HG02840 (cell line): ENCODE data around the gene A2M.
"Not testable (repeated sequence)": the region's sequence is repeated elsewhere in the genome, so short reads cannot be mapped to it uniquely, and the experiment has no call there.

ENCODE experiments used
- ATAC-seq: cut with Tn5 transposase; IDR thresholded peaks from one replicate; pipeline ENCODE4 v1.9.1; 2021; ENCODE audit warnings: mild to moderate bottlenecking, moderate library complexity, moderate number of reproducible peaks; ENCODE audit not compliant: unreplicated experiment, low FRiP score

A2M gene

GRCh38 chr12:9115731-9116559, at the start of gene A2M:
TSS of gene A2M (minus strand) at chr12:9115919. CDS start at chr12:9115849, 70 bp downstream.
- ATAC-seq: no peak

- ATAC-seq: no peak
These were observed 47.7 kb upstream of the A2M start for GRCh38 chr12:9163392-9163791.

- no peak for ATAC-seq
These were observed 40.4 kb upstream of the A2M start for GRCh38 chr12:9156119-9156518.

- no peak for ATAC-seq
These were observed 33.7 kb upstream of the A2M start for GRCh38 chr12:9149372-9149771.

- no peak for ATAC-seq
These were observed 33.2 kb upstream of the A2M start for GRCh38 chr12:9148926-9149325.

GRCh38 chr12:9147461-9147860, 31.7 kb upstream of the A2M start:
- no peak for ATAC-seq

GRCh38 chr12:9144730-9145106, 29.0 kb upstream of the A2M start:
- no peak for ATAC-seq

GRCh38 chr12:9143929-9144729, 28.4 kb upstream of the A2M start:
- ATAC-seq: no peak

- no peak for ATAC-seq
These were observed 27.4 kb upstream of the A2M start for GRCh38 chr12:9143137-9143536.

- not testable (repeated sequence) for ATAC-seq
These were observed 24.0 kb upstream of the A2M start for GRCh38 chr12:9139588-9140290.

GRCh38 chr12:9135903-9136310, 20.2 kb upstream of the A2M start:
- ATAC-seq: no peak

- ATAC-seq: no peak
These were observed 19.4 kb upstream of the A2M start for GRCh38 chr12:9134981-9135628.

- no peak for ATAC-seq
These were observed 17.6 kb upstream of the A2M start for GRCh38 chr12:9133216-9133916.

GRCh38 chr12:9132008-9132535, 16.4 kb upstream of the A2M start:
- ATAC-seq: no peak

GRCh38 chr12:9130244-9130643, 14.5 kb upstream of the A2M start:
- no peak for ATAC-seq

- ATAC-seq: no peak
These were observed 12.4 kb upstream of the A2M start for GRCh38 chr12:9127936-9128663.

- no peak for ATAC-seq
These were observed 11.8 kb upstream of the A2M start for GRCh38 chr12:9127484-9127883.

GRCh38 chr12:9124383-9125031, 8.8 kb upstream of the A2M start:
- no peak for ATAC-seq
